H1 (cell line): ENCODE measurements around the gene DRC1. TPM values are rescaled to one million over a fixed set of nuclear protein-coding genes. Genes with fewer than 3 reads are reported as not detected.

Experiments used
- CTCF ChIA-PET: fragments of 300-600 bp; sonication (Branson Sonifier 250); formaldehyde crosslinking; loops from one replicate; lab custom pipeline; 2021; ENCODE audit not compliant: partially characterized antibody; lab: Charles Lee
- POLR2A ChIA-PET: fragments of 300-600 bp; sonication (Branson Sonifier 250); formaldehyde crosslinking; loops from one replicate; lab custom pipeline; 2021; ENCODE audit warnings: inconsistent platforms; ENCODE audit not compliant: partially characterized antibody; lab: Charles Lee
- DNase-seq, 2 experiments: peaks; one replicate each; pipeline versions ENCODE4 v3.0.0 to v3.0.0-alpha.2; 2010 to 2022; ENCODE audit warnings: low spot score in 2 of 2, low read depth in 1 of 2, mixed read lengths in 1 of 2
- FAIRE-seq: peaks from 2 replicates; lab custom pipeline; 2011; peaks lifted over from hg19 to GRCh38; lab: Jason Lieb, UNC
- H2AFZ ChIP-seq: 2 replicates; pipeline ENCODE4 v1.8.1; 2012; ENCODE audit warnings: low read length, inconsistent platforms
- H2AK5ac ChIP-seq: 2 replicates; pipeline ENCODE4 v1.6.1; 2013; ENCODE audit warnings: low read depth, low read length
- H2BK120ac ChIP-seq: replicated peaks from 2 replicates; pipeline ENCODE3; 2013; ENCODE audit warnings: low read depth, low read length, inconsistent platforms
- H2BK12ac ChIP-seq: 2 replicates; pipeline ENCODE4 v1.6.1; 2013; ENCODE audit warnings: low read depth, low read length
- H2BK15ac ChIP-seq: 2 replicates; pipeline ENCODE4 v1.6.1; 2013; ENCODE audit warnings: low read length
- H2BK20ac ChIP-seq: 2 replicates; pipeline ENCODE4 v1.6.1; 2013; ENCODE audit warnings: low read length
- H2BK5ac ChIP-seq: 2 replicates; pipeline ENCODE4 v1.6.1; 2013; ENCODE audit warnings: low read depth, low read length
- H3K14ac ChIP-seq: 2 replicates; pipeline ENCODE4 v1.6.1; 2013; ENCODE audit warnings: inconsistent platforms; ENCODE audit not compliant: insufficient read length
- H3K18ac ChIP-seq: 2 replicates; pipeline ENCODE4 v1.6.1; 2013; ENCODE audit warnings: low read length; ENCODE audit errors: extremely low read depth
- H3K23ac ChIP-seq: 2 replicates; pipeline ENCODE4 v1.6.1; 2013; ENCODE audit warnings: inconsistent platforms; ENCODE audit not compliant: insufficient read length
- H3K23me2 ChIP-seq: 2 replicates; pipeline ENCODE4 v1.6.1; 2013; ENCODE audit warnings: low read depth, low read length
- H3K27ac ChIP-seq: 2 replicates; pipeline ENCODE4 v1.6.1; 2011; ENCODE audit warnings: low read depth, low read length, inconsistent platforms
- H3K27me3 ChIP-seq, 4 experiments: replicated peaks in 1 of 4; 1 replicate in 1 of 4; 2 replicates in 3 of 4; pipeline versions ENCODE4 v1.6.1 to v1.8.1; 2011 to 2013; ENCODE audit warnings: low read length in 3 of 4, mild to moderate bottlenecking in 3 of 4, inconsistent platforms in 2 of 4, mixed read lengths in 2 of 4, moderate library complexity in 1 of 4; ENCODE audit not compliant: control insufficient read depth in 3 of 4, insufficient read depth in 3 of 4; ENCODE audit errors: extremely low read depth in 1 of 4
- H3K36me3 ChIP-seq, 4 experiments: 2 replicates each; pipeline versions ENCODE4 v1.6.1 to v1.8.1; 2011 to 2013; ENCODE audit warnings: mild to moderate bottlenecking in 4 of 4, low read length in 3 of 4, moderate library complexity in 2 of 4, control low read depth in 1 of 4, inconsistent platforms in 1 of 4; ENCODE audit not compliant: insufficient read depth in 4 of 4, control insufficient read depth in 2 of 4
- H3K4ac ChIP-seq: replicated peaks from 2 replicates; pipeline ENCODE3; 2013; ENCODE audit warnings: low read length, low read depth, mixed read lengths, inconsistent platforms; ENCODE audit not compliant: insufficient read length
- H3K4me1 ChIP-seq, 4 experiments: replicated peaks in 1 of 4; 1 replicate in 1 of 4; 2 replicates in 3 of 4; pipeline versions ENCODE4 v1.6.1 to v1.8.1; 2011 to 2013; ENCODE audit warnings: low read length in 3 of 4, inconsistent platforms in 2 of 4, mixed read lengths in 1 of 4; ENCODE audit not compliant: insufficient read depth in 4 of 4, control insufficient read depth in 3 of 4
- H3K4me2 ChIP-seq, 2 experiments: 2 replicates each; pipeline versions ENCODE4 v1.6.1 to v1.8.1; 2011 to 2013; ENCODE audit warnings: low read depth in 2 of 2, low read length in 2 of 2, control low read depth in 1 of 2, inconsistent platforms in 1 of 2, mild to moderate bottlenecking in 1 of 2; ENCODE audit not compliant: insufficient read depth in 1 of 2
- H3K4me3 ChIP-seq, 4 experiments: fragments of 200-600, 300-600 bp in 1 of 4; sonication (generic), shearing (Covaris generic), sonication (Bioruptor Twin) in 1 of 4; 2 replicates each; pipeline versions ENCODE4 v1.5.1 to v1.8.1; 2011 to 2016; ENCODE audit warnings: low read length in 4 of 4, low read depth in 3 of 4, control low read depth in 2 of 4, inconsistent platforms in 2 of 4, mild to moderate bottlenecking in 2 of 4, mixed read lengths in 1 of 4, moderate library complexity in 1 of 4; ENCODE audit not compliant: insufficient read depth in 2 of 4; ENCODE audit errors: extremely low read depth in 1 of 4
- H3K56ac ChIP-seq: replicated peaks from 2 replicates; pipeline ENCODE3; 2013; ENCODE audit warnings: low read depth, mild to moderate bottlenecking, mixed read lengths, low read length, inconsistent platforms; ENCODE audit not compliant: insufficient read length
- H3K79me1 ChIP-seq: 2 replicates; pipeline ENCODE4 v1.6.1; 2013; ENCODE audit warnings: low read depth, low read length, control low read depth
- H3K79me2 ChIP-seq, 2 experiments: 2 replicates each; pipeline versions ENCODE4 v1.6.1 to v1.8.1; 2012 to 2013; ENCODE audit warnings: low read length in 2 of 2, mild to moderate bottlenecking in 2 of 2, inconsistent platforms in 1 of 2; ENCODE audit not compliant: insufficient read depth in 2 of 2, control insufficient read depth in 1 of 2
- H3K9ac ChIP-seq, 4 experiments: replicated peaks in 1 of 4; 1 replicate in 1 of 4; 2 replicates in 3 of 4; pipeline versions ENCODE4 v1.6.1 to v1.8.1; 2011 to 2013; ENCODE audit warnings: low read depth in 3 of 4, low read length in 3 of 4, control low read depth in 2 of 4, mild to moderate bottlenecking in 2 of 4, moderate library complexity in 2 of 4, inconsistent platforms in 1 of 4; ENCODE audit errors: extremely low read depth in 1 of 4
- H3K9me3 ChIP-seq, 2 experiments: 2 replicates each; pipeline versions ENCODE4 v1.6.1 to v1.8.1; 2012 to 2013; ENCODE audit warnings: mild to moderate bottlenecking in 2 of 2, moderate library complexity in 2 of 2, control low read depth in 1 of 2, inconsistent platforms in 1 of 2, low read depth in 1 of 2, low read length in 1 of 2, mixed read lengths in 1 of 2; ENCODE audit not compliant: insufficient read depth in 2 of 2
- H4K20me1 ChIP-seq, 2 experiments: replicated peaks in 1 of 2; 2 replicates each; pipeline versions ENCODE3 to v1.8.1; 2011 to 2013; ENCODE audit warnings: inconsistent platforms in 2 of 2, low read length in 2 of 2, mild to moderate bottlenecking in 1 of 2; ENCODE audit not compliant: insufficient read depth in 2 of 2, control insufficient read depth in 1 of 2
- H4K5ac ChIP-seq: 2 replicates; pipeline ENCODE4 v1.6.1; 2013; ENCODE audit warnings: low read length, low read depth, mixed read lengths, inconsistent platforms; ENCODE audit not compliant: insufficient read length
- H4K8ac ChIP-seq: 2 replicates; pipeline ENCODE4 v1.8.0; 2013; ENCODE audit warnings: mild to moderate bottlenecking, moderate library complexity, low read length, inconsistent platforms; ENCODE audit not compliant: insufficient read depth; ENCODE audit errors: extremely low read depth
- H4K91ac ChIP-seq: replicated peaks from 2 replicates; pipeline ENCODE3; 2013; ENCODE audit warnings: low read length, mixed read lengths, inconsistent platforms; ENCODE audit not compliant: insufficient read length
- BCL11A ChIP-seq, 2 experiments: IDR thresholded peaks; one replicate each; pipeline ENCODE4 v1.6.1; 2011; ENCODE audit warnings: low read depth in 2 of 2, low read length in 2 of 2, mild to moderate bottlenecking in 2 of 2
- CBX8 ChIP-seq: fragments of 300-800, 300-1000 bp; sonication (generic); IDR thresholded peaks from 2 replicates; pipeline ENCODE4 v1.7.1; 2016; ENCODE audit warnings: low read depth, low read length, borderline replicate concordance
- HDAC2 ChIP-seq, 2 experiments: fragments of 300-600 bp in 1 of 2; sonication (generic) in 1 of 2; IDR thresholded peaks; 2 replicates each; pipeline ENCODE4 v1.6.1; 2011 to 2012; ENCODE audit warnings: low read depth in 2 of 2, low read length in 2 of 2, mild to moderate bottlenecking in 2 of 2, moderate library complexity in 2 of 2, borderline replicate concordance in 1 of 2, inconsistent platforms in 1 of 2
- HDAC6 ChIP-seq: IDR thresholded peaks from one replicate; pipeline ENCODE4 v1.7.1; 2012; ENCODE audit warnings: low read depth, mild to moderate bottlenecking, inconsistent platforms, low read length, moderate library complexity
- JUND ChIP-seq: IDR thresholded peaks from 2 replicates; pipeline ENCODE4 v1.6.1; 2011; ENCODE audit warnings: mild to moderate bottlenecking, improper control_type of control experiment, low read length
- PHF8 ChIP-seq: fragments of 200-600 bp; sonication (generic); conservative IDR thresholded peaks from 2 replicates; pipeline ENCODE4 v1.7.1; 2012; ENCODE audit warnings: low read depth, mild to moderate bottlenecking, inconsistent platforms, low read length, moderate library complexity
- SIX5 ChIP-seq: IDR thresholded peaks from 2 replicates; pipeline ENCODE4 v1.6.1; 2011; ENCODE audit warnings: mild to moderate bottlenecking, low read depth, low read length
- SRF ChIP-seq: IDR thresholded peaks from 2 replicates; pipeline ENCODE4 v1.6.1; 2011; ENCODE audit warnings: mild to moderate bottlenecking, low read depth, low read length, moderate library complexity
- TAF1 ChIP-seq: IDR thresholded peaks from 2 replicates; pipeline ENCODE4 v1.6.1; 2011; ENCODE audit warnings: mild to moderate bottlenecking, low read depth, low read length
- ZNF274 ChIP-seq: IDR thresholded peaks from 2 replicates; pipeline ENCODE4 v1.7.0; 2012; ENCODE audit warnings: low read length, borderline replicate concordance; ENCODE audit errors: extremely low read depth
- WGBS, 2 experiments: shearing (Covaris generic) in 1 of 2; methylation state at CpG; one replicate each; pipeline versions ENCODE4 v1.1.6 to v1.1.7; 2013 to 2015; ENCODE audit warnings: low lambda C conversion rate in 2 of 2, mixed read lengths in 2 of 2, inconsistent platforms in 1 of 2, low coverage in 1 of 2, missing lambda C conversion rate in 1 of 2; ENCODE audit not compliant: insufficient replicate concordance in 2 of 2, insufficient coverage in 1 of 2, insufficient read length in 1 of 2; ENCODE audit errors: extremely low coverage in 1 of 2, missing lambda C conversion rate in 1 of 2; 5-methylcytosine and 5-hydroxymethylcytosine counted together
- polyA plus RNA-seq, 7 experiments: library from polyadenylated mRNA; depleted of rRNA in 3 of 7; stranded (reverse) in 5 of 7; unstranded in 2 of 7; fragments of >200 nt in 5 of 7; fragments of 200-250 nt in 2 of 7; gene quantifications; 1 replicate in 5 of 7; 2 replicates in 1 of 7; 4 replicates in 1 of 7; pipeline versions ENCODE4 v1.2.1 to v1.2.3, GENCODE V29; 2011 to 2013; ENCODE audit warnings: missing spikeins in 2 of 7, mixed read lengths in 2 of 7
- total RNA-seq: library from RNA; stranded (reverse); fragmentation: NEBNext Ultra II Directional; extraction: Animal tissue kit (Norgen Biotek cat#: 25700); gene quantifications from 2 replicates; pipeline ENCODE4 v1.2.1, GENCODE V29; 2021
- TF ChIP-seq, protein P1 (sequence below), 3 experiments: IDR thresholded peaks; 1 replicate in 2 of 3; 2 replicates in 1 of 3; pipeline versions ENCODE4 v1.5.1 to v1.6.1; 2011; ENCODE audit warnings: low read length in 3 of 3, mild to moderate bottlenecking in 3 of 3, inconsistent platforms in 2 of 3, low read depth in 1 of 3, moderate library complexity in 1 of 3; ENCODE audit not compliant: insufficient read depth in 1 of 3; ENCODE audit errors: control extremely low read depth in 1 of 3

DRC1 gene
- total and polyA plus RNA-seq, 2 of the 8 experiments (the other 6 are each of a cell fraction or from before 2014, with no cell fraction given) = 0.08 TPM; not detected in 1

DNA sequence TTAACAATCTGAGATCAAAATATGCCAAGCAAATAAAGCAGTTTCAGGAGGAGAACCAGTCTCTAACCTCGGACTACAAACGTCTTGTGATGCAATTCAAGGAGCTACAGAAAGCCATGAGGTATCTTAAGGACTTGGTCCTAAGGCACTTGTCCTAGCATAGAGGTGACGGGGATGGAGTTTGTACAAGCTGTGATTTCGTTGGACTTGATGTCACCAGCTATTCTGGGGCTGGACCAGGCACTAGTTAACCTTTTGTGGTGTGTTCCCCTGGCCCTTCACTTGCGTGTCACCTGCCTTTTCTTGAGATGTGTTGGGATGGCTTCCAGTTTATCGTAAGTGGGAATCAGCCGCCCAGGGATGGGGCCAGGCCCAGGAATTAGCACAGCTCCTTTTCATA, 42.5 kb downstream of the DRC1 start:
- no peak overlapping the region for H2AFZ ChIP-seq
- H3K9me3 ChIP-seq = no peaks in the 10 kb centered on the region
- H2BK15ac ChIP-seq = no peak overlapping the region
- H2BK20ac ChIP-seq = no peak overlapping the region
- ChIA-PET POLR2A (interaction anchor here (1.3 kb wide), 1 partner anchor 17 kb away, joined by 3 read pairs; no protein-coding TSS in a partner anchor), CTCF (interaction anchor here (0.9 to 1.2 kb wide), 3 partner anchors 11 to 147 kb away, joined by 3 to 4 read pairs (median 3); no protein-coding TSS in a partner anchor)
- no peaks in the 10 kb centered on the region for H3K79me2 ChIP-seq
- FAIRE-seq (no peak), DNase-seq (peak in 1 of 2 experiments; percentile 23)
- no peaks in the 10 kb centered on the region for H3K23me2 ChIP-seq
- H3K14ac ChIP-seq = no peak overlapping the region
- no peak overlapping the region for H3K4me3 ChIP-seq
- H3K56ac ChIP-seq = no peak overlapping the region
- H2BK12ac ChIP-seq = no peak overlapping the region
- no peaks in the 10 kb centered on the region for H3K79me1 ChIP-seq
- no peak overlapping the region for H2BK120ac ChIP-seq
- H2BK5ac ChIP-seq = no peak overlapping the region
- no peak overlapping the region for H3K9ac ChIP-seq
- no peak overlapping the region for H3K4me2 ChIP-seq
- H4K5ac ChIP-seq = no peak overlapping the region
- no peak overlapping the region for H2AK5ac ChIP-seq
- no peak overlapping the region for H3K4ac ChIP-seq
- no peaks in the 10 kb centered on the region for H4K20me1 ChIP-seq
- no peaks in the 10 kb centered on the region for H3K36me3 ChIP-seq
- 90% methylated on average over 7 of the region's 7 CpGs; no CpG with 5 or more reads in 1 of the 2 experiments for WGBS, 2 experiments
- H3K27me3 ChIP-seq = no peaks in the 10 kb centered on the region
- no peak overlapping the region for H3K18ac ChIP-seq
- no peak overlapping the region for H3K23ac ChIP-seq
- H4K91ac ChIP-seq = no peak overlapping the region
- no peak overlapping the region for H4K8ac ChIP-seq
- H3K27ac ChIP-seq = no peak overlapping the region
- no peaks in the 10 kb centered on the region for H3K4me1 ChIP-seq
- TF ChIP-seq TAF1 (no peak), HDAC2 (IDR thresholded peaks at IDR 0.05; ENCODE audit: borderline replicate concordance in 1 of 2, low read depth in 2 of 2, low read length in 2 of 2) (no peak), PHF8 (no peak), SRF (no peak), HDAC6 (no peak), ZNF274 (no peak), CBX8 (no peak), SIX5 (no peak), JUND (no peak), BCL11A (IDR thresholded peaks at IDR 0.05; ENCODE audit: low read depth in 2 of 2, low read length in 2 of 2) (no peak)
- TF ChIP-seq, protein P1, sequence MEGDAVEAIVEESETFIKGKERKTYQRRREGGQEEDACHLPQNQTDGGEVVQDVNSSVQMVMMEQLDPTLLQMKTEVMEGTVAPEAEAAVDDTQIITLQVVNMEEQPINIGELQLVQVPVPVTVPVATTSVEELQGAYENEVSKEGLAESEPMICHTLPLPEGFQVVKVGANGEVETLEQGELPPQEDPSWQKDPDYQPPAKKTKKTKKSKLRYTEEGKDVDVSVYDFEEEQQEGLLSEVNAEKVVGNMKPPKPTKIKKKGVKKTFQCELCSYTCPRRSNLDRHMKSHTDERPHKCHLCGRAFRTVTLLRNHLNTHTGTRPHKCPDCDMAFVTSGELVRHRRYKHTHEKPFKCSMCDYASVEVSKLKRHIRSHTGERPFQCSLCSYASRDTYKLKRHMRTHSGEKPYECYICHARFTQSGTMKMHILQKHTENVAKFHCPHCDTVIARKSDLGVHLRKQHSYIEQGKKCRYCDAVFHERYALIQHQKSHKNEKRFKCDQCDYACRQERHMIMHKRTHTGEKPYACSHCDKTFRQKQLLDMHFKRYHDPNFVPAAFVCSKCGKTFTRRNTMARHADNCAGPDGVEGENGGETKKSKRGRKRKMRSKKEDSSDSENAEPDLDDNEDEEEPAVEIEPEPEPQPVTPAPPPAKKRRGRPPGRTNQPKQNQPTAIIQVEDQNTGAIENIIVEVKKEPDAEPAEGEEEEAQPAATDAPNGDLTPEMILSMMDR (IDR thresholded peaks at IDR 0.05; ENCODE audit: control extremely low read depth in 1 of 3, insufficient read depth in 1 of 3, low read depth in 1 of 3, low read length in 3 of 3) = no peak
